GM12878 (cell line): Measurements from ENCODE around the gene HSD11B1L. TPM values are rescaled to one million over a fixed set of nuclear protein-coding genes. Genes with fewer than 3 reads are reported as not detected.
A peak's percentile ranks its signal among the peaks of the same experiment; 100 is the strongest.

ENCODE experiments used
- ATAC-seq: fragments of 200-7000 bp; cut with Tn5 transposase; 3 replicates; pipeline ENCODE4 v1.9.1; 2020; ENCODE audit warnings: mild to moderate bottlenecking, moderate library complexity
- BruUV-seq: library from RNA; stranded (reverse); fragments of 400-500 nt; replicated peaks from 2 replicates; lab custom pipeline; 2021; lab: Mats Ljungman, UMichigan
- CTCF ChIA-PET: fragments of 300-600 bp; sonication (Branson Sonifier 250); formaldehyde crosslinking; extraction: SDS; loops from one replicate; lab custom pipeline; 2021; ENCODE audit warnings: inconsistent platforms; lab: Yijun Ruan, JAX
- POLR2A ChIA-PET: fragments of 350-600 bp; formaldehyde crosslinking; extraction: SDS; loops from one replicate; lab custom pipeline; 2021; ENCODE audit warnings: inconsistent platforms; lab: Charles Lee
- RAD21 ChIA-PET: fragments of 300-600 bp; sonication (Branson Sonifier 250); formaldehyde crosslinking; loops from one replicate; lab custom pipeline; 2023; ENCODE audit warnings: antibody characterized with exemption; ENCODE audit not compliant: unreplicated experiment; lab: Charles Lee
- SMC1A ChIA-PET: fragments of 300-600 bp; sonication (Branson Sonifier 250); formaldehyde crosslinking; loops from one replicate; lab custom pipeline; 2023; ENCODE audit not compliant: unreplicated experiment, uncharacterized antibody; lab: Charles Lee
- DNase-seq: peaks from one replicate; pipeline ENCODE4 v3.0.0-alpha.2; 2011; ENCODE audit warnings: low read depth, low spot score
- FAIRE-seq: peaks from 3 replicates; lab custom pipeline; 2011; peaks lifted over from hg19 to GRCh38; lab: Jason Lieb, UNC
- H2AFZ ChIP-seq: 2 replicates; pipeline ENCODE4 v1.6.0; 2011; ENCODE audit warnings: low read depth, low read length, control low read depth; ENCODE audit not compliant: control insufficient read depth
- H3K27ac ChIP-seq: 2 replicates; pipeline ENCODE4 v1.5.1; 2011; ENCODE audit warnings: control low read depth; ENCODE audit not compliant: control insufficient read depth, insufficient read depth
- H3K27me3 ChIP-seq, 2 experiments: replicated peaks in 1 of 2; 2 replicates each; pipeline versions ENCODE4 v1.6.0 to v1.6.1; 2011; ENCODE audit warnings: low read length in 1 of 2; ENCODE audit not compliant: control insufficient read depth in 2 of 2, insufficient read depth in 2 of 2
- H3K36me3 ChIP-seq, 2 experiments: 2 replicates each; pipeline ENCODE4 v1.5.1; 2011; ENCODE audit warnings: low read length in 1 of 2; ENCODE audit not compliant: control insufficient read depth in 2 of 2, insufficient read depth in 2 of 2
- H3K4me1 ChIP-seq: 2 replicates; pipeline ENCODE4 v1.6.1; 2011; ENCODE audit warnings: mild to moderate bottlenecking, low read length, moderate library complexity, mixed read lengths; ENCODE audit not compliant: control insufficient read depth, insufficient read depth
- H3K4me2 ChIP-seq: 2 replicates; pipeline ENCODE4 v1.6.0; 2011; ENCODE audit warnings: control low read depth; ENCODE audit not compliant: control insufficient read depth, insufficient read depth
- H3K4me3 ChIP-seq: fragments of 200-600 bp; sonication (generic); 2 replicates; pipeline ENCODE4 v1.5.1; 2016
- H3K79me2 ChIP-seq: 2 replicates; pipeline ENCODE4 v1.6.0; 2011; ENCODE audit warnings: low read length; ENCODE audit not compliant: control insufficient read depth, insufficient read depth
- H3K9ac ChIP-seq: 2 replicates; pipeline ENCODE4 v1.8.0; 2011; ENCODE audit warnings: low read length, control low read depth, mixed read lengths; ENCODE audit not compliant: control insufficient read depth, insufficient read depth
- H3K9me3 ChIP-seq: replicated peaks from 3 replicates; pipeline ENCODE4 v1.5.1; 2011; ENCODE audit warnings: mild to moderate bottlenecking, low read length; ENCODE audit not compliant: control insufficient read depth, insufficient read depth
- H4K20me1 ChIP-seq: 2 replicates; pipeline ENCODE4 v1.6.0; 2011; ENCODE audit not compliant: control insufficient read depth, insufficient read depth
- CREB1 ChIP-seq: IDR thresholded peaks from 2 replicates; pipeline ENCODE4 v1.6.1; 2012; ENCODE audit warnings: low read depth, mild to moderate bottlenecking, inconsistent platforms
- DPF2 ChIP-seq: fragments of 450-650 bp; IDR thresholded peaks from 2 replicates; pipeline ENCODE4 v1.6.1; 2017; ENCODE audit warnings: mild to moderate bottlenecking
- MYB ChIP-seq: fragments of 150-350 bp; IDR thresholded peaks from 2 replicates; pipeline ENCODE4 v1.6.1; 2014; ENCODE audit warnings: mild to moderate bottlenecking, low read depth, low read length, borderline replicate concordance
- POLR2A ChIP-seq: IDR thresholded peaks from 2 replicates; pipeline ENCODE4 v1.6.1; 2011; ENCODE audit warnings: low read depth, mild to moderate bottlenecking, low read length
- SRF ChIP-seq, 2 experiments: IDR thresholded peaks; 2 replicates each; pipeline ENCODE4 v1.6.1; 2011; ENCODE audit warnings: low read depth in 2 of 2, low read length in 2 of 2, mild to moderate bottlenecking in 1 of 2, moderate library complexity in 1 of 2
- SUPT20H ChIP-seq: IDR thresholded peaks from 2 replicates; pipeline ENCODE4 v1.6.1; 2011; ENCODE audit warnings: low read depth, mild to moderate bottlenecking, low read length, moderate library complexity, borderline replicate concordance; ENCODE audit not compliant: control insufficient read depth
- YBX1 ChIP-seq: fragments of 450-650 bp; IDR thresholded peaks from 2 replicates; pipeline ENCODE4 v1.6.1; 2016; ENCODE audit warnings: antibody characterized with exemption
- WGBS: methylation state at CpG from one replicate; pipeline ENCODE4 v1.1.6; 2016; ENCODE audit warnings: low lambda C conversion rate; ENCODE audit not compliant: insufficient replicate concordance, insufficient coverage; ENCODE audit errors: missing lambda C conversion rate; 5-methylcytosine and 5-hydroxymethylcytosine counted together
- in situ Hi-C: fragments of 300-500 bp; cut with MboI; formaldehyde crosslinking; loops from 9 replicates; pipeline ENCODE4 v1.14.3; 2018; ENCODE audit warnings: mixed read lengths
- intact Hi-C: fragments of 100-400 bp; cut with micrococcal nuclease; formaldehyde crosslinking; loops from one replicate; pipeline ENCODE4 v1.14.2; 2022; ENCODE audit not compliant: unreplicated experiment
- polyA plus RNA-seq, 11 experiments: library from polyadenylated mRNA; depleted of rRNA in 4 of 11; unstranded in 6 of 11; stranded (reverse) in 5 of 11; fragments of >200 nt; fragmentation: Nextera tagmentation in 4 of 11; fragmentation: Illumina TruSeq in 1 of 11; extraction: Ambion mirVana in 4 of 11; extraction: Trizol in 1 of 11; gene quantifications; 1 replicate in 1 of 11; 2 replicates in 10 of 11; pipeline versions ENCODE4 v1.2.1 to v1.2.3, GENCODE V29; 2011 to 2016; ENCODE audit warnings: inconsistent platforms in 2 of 11, missing spikeins in 2 of 11, low read depth in 1 of 11
- total RNA-seq, 4 experiments: library from RNA; depleted of rRNA in 3 of 4; stranded (reverse); fragments of >200 nt in 3 of 4; fragmentation: Illumina TruSeq in 1 of 4; extraction: Trizol in 1 of 4; gene quantifications; 2 replicates each; pipeline versions ENCODE4 v1.2.1 to v1.2.3, GENCODE V29; 2013 to 2021
- TF ChIP-seq, protein P1 (sequence below): fragments of 150-350 bp; IDR thresholded peaks from 2 replicates; pipeline ENCODE4 v1.6.1; 2016; ENCODE audit warnings: low read depth, low read length
- TF ChIP-seq, protein P2 (sequence below): fragments of 450-650 bp; IDR thresholded peaks from 2 replicates; pipeline ENCODE4 v1.6.1; 2016; ENCODE audit warnings: mild to moderate bottlenecking

Gene HSD11B1L
- total and polyA plus RNA-seq, 10 of the 15 experiments (the other 5 are each of a cell fraction or from before 2014, with no cell fraction given) = 0.29 to 1.8 (median 1.1) TPM; not detected in 1

DNA sequence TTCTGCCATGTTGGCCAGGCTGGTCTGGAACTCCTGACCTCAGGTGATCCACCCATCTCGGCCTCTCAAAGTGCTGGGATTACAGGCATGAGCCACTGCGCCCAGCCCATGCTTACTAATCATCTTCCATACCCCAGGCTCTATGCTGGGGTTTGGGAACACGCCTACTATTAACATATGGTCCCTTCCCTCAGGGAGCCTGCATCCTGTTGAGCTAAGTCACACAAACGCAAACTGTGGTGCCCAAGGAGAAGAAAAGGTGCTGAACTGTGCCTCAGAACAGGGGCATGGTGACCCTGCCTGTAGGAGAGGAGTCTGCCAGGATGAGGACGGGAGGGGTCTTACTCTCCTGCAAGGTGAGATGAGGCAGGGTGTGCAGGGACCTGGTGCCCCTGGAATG is 6.1 kb upstream of the HSD11B1L start:
- intact Hi-C loops = no loop called here
- Histone ChIP-seq H3K9me3 (no peaks in the 10 kb centered on the region), H4K20me1 (no peaks in the 10 kb centered on the region), H3K4me3 (no peak overlapping the region), H3K27ac (no peak overlapping the region), H3K4me2 (no peak overlapping the region), H3K79me2 (peaks cover 6% of the 10 kb centered on the region), H2AFZ (no peak overlapping the region), H3K4me1 (no peaks in the 10 kb centered on the region), H3K27me3 (no peaks in the 10 kb centered on the region), H3K36me3 (peaks cover 2 to 6% of the 10 kb centered on the region in 2 experiments; a peak in 2 of 4 replicates), H3K9ac (no peak overlapping the region)
- DNase-seq = no peak
- 62% methylated on average over 5 of the region's 5 CpGs for WGBS
- ChIA-PET RAD21 (no interaction called here), CTCF (interaction anchor here (2.7 kb wide), 1 partner anchor 15 kb away, joined by 12 read pairs; the partner anchor contains the start of gene RPL36), POLR2A (interaction anchor here (0.7 kb wide), 1 partner anchor 19 kb away, joined by 4 read pairs; no protein-coding TSS in a partner anchor), SMC1A (interaction anchor here (0.6 kb wide), 1 partner anchor 9 kb away, joined by 3 read pairs; no protein-coding TSS in a partner anchor)
- BruUV-seq = no TSS peak
- FAIRE-seq = no peak
- no peak for ATAC-seq
- TF ChIP-seq DPF2 (no peak), POLR2A (peak; percentile 36; the same call in 1 of the 2 replicates)
- in situ Hi-C loops = no loop called here

DNA sequence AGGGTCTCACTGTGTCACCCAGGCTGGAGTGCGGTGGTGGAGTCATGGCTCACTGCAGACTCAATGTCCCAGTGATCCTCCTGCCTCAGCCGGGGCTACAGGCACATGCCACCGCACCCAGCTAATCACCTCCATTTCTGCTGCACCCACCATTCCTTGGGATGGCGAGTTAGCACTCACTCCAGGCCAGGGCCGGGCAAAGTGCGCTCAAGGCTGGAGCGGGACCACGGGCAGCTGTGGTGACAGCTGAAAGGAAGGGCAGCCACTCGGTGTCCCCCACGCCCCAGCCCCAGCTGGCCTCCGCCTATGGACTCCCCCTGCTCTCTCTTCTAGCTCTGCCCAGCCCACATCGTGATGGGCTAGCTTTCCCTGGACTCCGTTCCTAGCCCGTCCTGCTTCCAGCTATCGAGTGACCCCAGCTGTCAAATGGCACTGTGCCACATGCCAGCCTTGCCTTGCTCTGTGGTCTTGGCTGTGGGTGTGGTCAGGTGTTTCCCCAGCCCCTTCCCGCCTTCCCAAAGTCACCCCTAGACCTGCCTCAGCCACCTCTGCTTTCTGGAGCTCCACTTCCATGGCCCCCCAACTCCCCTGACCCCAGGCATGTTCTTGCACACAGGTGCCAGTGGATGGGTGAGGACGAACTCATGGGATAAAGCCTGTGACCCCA is 4.6 kb upstream of the HSD11B1L start:
- Histone ChIP-seq H3K4me3 (no peak overlapping the region), H3K4me1 (peaks cover 3% of the 10 kb centered on the region; the same call in 1 of the 2 replicates), H3K9me3 (no peaks in the 10 kb centered on the region), H3K4me2 (no peak overlapping the region), H3K36me3 (peaks cover 2 to 5% of the 10 kb centered on the region in 2 experiments; a peak in 2 of 4 replicates), H3K27ac (no peak overlapping the region), H3K9ac (no peak overlapping the region), H3K27me3 (no peaks in the 10 kb centered on the region), H4K20me1 (no peaks in the 10 kb centered on the region), H3K79me2 (peaks cover 12% of the 10 kb centered on the region), H2AFZ (no peak overlapping the region)
- CTCF ChIA-PET = interaction anchor here (1.1 to 2.7 kb wide), 2 partner anchors 11 to 13 kb away, joined by 5 to 12 read pairs; partner anchors contain the start of gene RPL36
- no peak for FAIRE-seq
- SMC1A ChIA-PET = interaction anchor here (1.0 kb wide), 1 partner anchor 10 kb away, joined by 4 read pairs; no protein-coding TSS in a partner anchor
- POLR2A ChIA-PET = no interaction called here
- in situ Hi-C loops = no loop called here
- RAD21 ChIA-PET = no interaction called here
- 86% methylated on average over 17 of the region's 17 CpGs for WGBS
- intact Hi-C loops = no loop called here
- ATAC-seq = no peak
- DNase-seq = no peak
- BruUV-seq = no TSS peak
- TF ChIP-seq CREB1 = no peak
- TF ChIP-seq, protein P1, sequence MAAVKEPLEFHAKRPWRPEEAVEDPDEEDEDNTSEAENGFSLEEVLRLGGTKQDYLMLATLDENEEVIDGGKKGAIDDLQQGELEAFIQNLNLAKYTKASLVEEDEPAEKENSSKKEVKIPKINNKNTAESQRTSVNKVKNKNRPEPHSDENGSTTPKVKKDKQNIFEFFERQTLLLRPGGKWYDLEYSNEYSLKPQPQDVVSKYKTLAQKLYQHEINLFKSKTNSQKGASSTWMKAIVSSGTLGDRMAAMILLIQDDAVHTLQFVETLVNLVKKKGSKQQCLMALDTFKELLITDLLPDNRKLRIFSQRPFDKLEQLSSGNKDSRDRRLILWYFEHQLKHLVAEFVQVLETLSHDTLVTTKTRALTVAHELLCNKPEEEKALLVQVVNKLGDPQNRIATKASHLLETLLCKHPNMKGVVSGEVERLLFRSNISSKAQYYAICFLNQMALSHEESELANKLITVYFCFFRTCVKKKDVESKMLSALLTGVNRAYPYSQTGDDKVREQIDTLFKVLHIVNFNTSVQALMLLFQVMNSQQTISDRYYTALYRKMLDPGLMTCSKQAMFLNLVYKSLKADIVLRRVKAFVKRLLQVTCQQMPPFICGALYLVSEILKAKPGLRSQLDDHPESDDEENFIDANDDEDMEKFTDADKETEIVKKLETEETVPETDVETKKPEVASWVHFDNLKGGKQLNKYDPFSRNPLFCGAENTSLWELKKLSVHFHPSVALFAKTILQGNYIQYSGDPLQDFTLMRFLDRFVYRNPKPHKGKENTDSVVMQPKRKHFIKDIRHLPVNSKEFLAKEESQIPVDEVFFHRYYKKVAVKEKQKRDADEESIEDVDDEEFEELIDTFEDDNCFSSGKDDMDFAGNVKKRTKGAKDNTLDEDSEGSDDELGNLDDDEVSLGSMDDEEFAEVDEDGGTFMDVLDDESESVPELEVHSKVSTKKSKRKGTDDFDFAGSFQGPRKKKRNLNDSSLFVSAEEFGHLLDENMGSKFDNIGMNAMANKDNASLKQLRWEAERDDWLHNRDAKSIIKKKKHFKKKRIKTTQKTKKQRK = no peak
- no peak for TF ChIP-seq YBX1
- TF ChIP-seq, protein P2, sequence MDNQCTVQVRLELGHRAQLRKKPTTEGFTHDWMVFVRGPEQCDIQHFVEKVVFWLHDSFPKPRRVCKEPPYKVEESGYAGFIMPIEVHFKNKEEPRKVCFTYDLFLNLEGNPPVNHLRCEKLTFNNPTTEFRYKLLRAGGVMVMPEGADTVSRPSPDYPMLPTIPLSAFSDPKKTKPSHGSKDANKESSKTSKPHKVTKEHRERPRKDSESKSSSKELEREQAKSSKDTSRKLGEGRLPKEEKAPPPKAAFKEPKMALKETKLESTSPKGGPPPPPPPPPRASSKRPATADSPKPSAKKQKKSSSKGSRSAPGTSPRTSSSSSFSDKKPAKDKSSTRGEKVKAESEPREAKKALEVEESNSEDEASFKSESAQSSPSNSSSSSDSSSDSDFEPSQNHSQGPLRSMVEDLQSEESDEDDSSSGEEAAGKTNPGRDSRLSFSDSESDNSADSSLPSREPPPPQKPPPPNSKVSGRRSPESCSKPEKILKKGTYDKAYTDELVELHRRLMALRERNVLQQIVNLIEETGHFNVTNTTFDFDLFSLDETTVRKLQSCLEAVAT = no peak
- TF ChIP-seq SUPT20H = no peak
- TF ChIP-seq MYB = no peak
- TF ChIP-seq SRF (IDR thresholded peaks at IDR 0.05; ENCODE audit: low read depth in 2 of 2, low read length in 2 of 2) = no peak
